Motor neuron (in vitro differentiated cells): ENCODE results near the gene SUGCT. TPM values are rescaled to one million over a fixed set of nuclear protein-coding genes. Genes with fewer than 3 reads are reported as not detected.
A peak's percentile ranks its signal among the peaks of the same experiment; 100 is the strongest.

ENCODE experiments used
- ATAC-seq, 8 experiments: fragments of 200-7000 bp; cut with Tn5 transposase; replicated peaks in 6 of 8; 2 replicates each; pipeline ENCODE4 v1.8.0; 2021; ENCODE audit warnings: mild to moderate bottlenecking in 8 of 8, moderate library complexity in 8 of 8
- H3K27ac ChIP-seq, 2 donors: fragments of 250-450 bp; sonication (Bioruptor Pico); 2 replicates each; pipeline ENCODE4 v1.9.0; 2021; ENCODE audit warnings: antibody characterized with exemption in 2 of 2, mild to moderate bottlenecking in 2 of 2, moderate library complexity in 1 of 2
- H3K4me1 ChIP-seq, 2 donors: fragments of 250-450 bp; sonication (Bioruptor Pico); replicated peaks in 1 of 2; 2 replicates each; pipeline ENCODE4 v1.6.1; 2021; ENCODE audit warnings: antibody characterized with exemption in 2 of 2, mild to moderate bottlenecking in 2 of 2, moderate library complexity in 1 of 2
- H3K4me3 ChIP-seq, 5 donors: fragments of 250-450 bp; sonication (Bioruptor Pico); 2 replicates each; pipeline ENCODE4 v1.9.0; 2021; ENCODE audit warnings: antibody characterized with exemption in 5 of 5, mild to moderate bottlenecking in 5 of 5, moderate library complexity in 4 of 5
- WGBS, 10 experiments: fragments of 450-650 bp; shearing (Covaris generic); methylation state at CpG; one replicate each; pipeline ENCODE4 v1.0.0; 2022; 5-methylcytosine and 5-hydroxymethylcytosine counted together
- in situ Hi-C, 9 experiments: fragments of 400-800 bp; cut with MboI; loops; one replicate each; pipeline ENCODE4 v1.15.0; 2021; ENCODE audit warnings: low sequenced_read_pairs in 9 of 9, low pct_unique_long_range_greater_than_20kb in 2 of 9; ENCODE audit not compliant: unreplicated experiment in 9 of 9
- total RNA-seq, 8 experiments: library from RNA; unstranded; fragments of 300-600 nt; gene quantifications; 2 replicates each; pipeline versions ENCODE4 v1.2.3 to v1.2.4, GENCODE V29; 2022

SUGCT gene
- total RNA-seq, 8 experiments from 2014 or later: 2.3 to 26.1 (median 4.2) TPM

- ATAC-seq: no peak
- in situ Hi-C loops: no loop called here
- H3K4me1 ChIP-seq: no peaks in the 10 kb centered on the region
- no peak overlapping the region for H3K4me3 ChIP-seq
- H3K27ac ChIP-seq: no peak overlapping the region
Observed at GRCh38 chr7:40842641-40843040, 707.8 kb downstream of the SUGCT start.

GRCh38 chr7:40843338-40843985 is 708.7 kb downstream of the SUGCT start:
- Histone ChIP-seq H3K4me1 (no peaks in the 10 kb centered on the region), H3K4me3 (no peak overlapping the region), H3K27ac (no peak overlapping the region)
- in situ Hi-C loops: no loop called here
- WGBS, 10 experiments: 59 to 100% (median 96%) methylated on average over 1 to 8 of the region's 8 CpGs; no CpG with 5 or more reads in 2 of the 10 experiments
- peak in 2 of 8 experiments; percentile 68 to 86 for ATAC-seq

GRCh38 chr7:40845943-40846342 is 711.1 kb downstream of the SUGCT start:
- in situ Hi-C loops: no loop called here
- WGBS, 10 experiments: 63 to 95% (median 72%) methylated on average over 2 to 6 of the region's 6 CpGs
- no peak for ATAC-seq
- H3K27ac ChIP-seq: no peak overlapping the region
- no peaks in the 10 kb centered on the region for H3K4me1 ChIP-seq
- no peak overlapping the region for H3K4me3 ChIP-seq

- no peak overlapping the region for H3K4me3 ChIP-seq
- H3K4me1 ChIP-seq: no peaks in the 10 kb centered on the region
- 57 to 100% (median 83%) methylated on average over 1 to 2 of the region's 2 CpGs; no CpG with 5 or more reads in 3 of the 10 experiments for WGBS, 10 experiments
- in situ Hi-C loops: no loop called here
- ATAC-seq: no peak
- H3K27ac ChIP-seq: no peak overlapping the region
Observed at GRCh38 chr7:40847921-40848320, 713.1 kb downstream of the SUGCT start.

- in situ Hi-C loops: no loop called here
- H3K4me1 ChIP-seq: no peaks in the 10 kb centered on the region
- H3K4me3 ChIP-seq: no peak overlapping the region
- ATAC-seq: no peak
- H3K27ac ChIP-seq: no peak overlapping the region
- 90 to 100% (median 100%) methylated on average over 2 to 3 of the region's 3 CpGs; no CpG with 5 or more reads in 4 of the 10 experiments for WGBS, 10 experiments
Observed at GRCh38 chr7:40848541-40849221, 713.9 kb downstream of the SUGCT start.

- in situ Hi-C loops: no loop called here
- H3K4me3 ChIP-seq: no peak overlapping the region
Observed at GRCh38 chr7:40850017-40850416, 715.2 kb downstream of the SUGCT start.

GRCh38 chr7:40851001-40851400 is 716.2 kb downstream of the SUGCT start:
- Histone ChIP-seq H3K27ac (no peak overlapping the region), H3K4me3 (no peak overlapping the region), H3K4me1 (no peaks in the 10 kb centered on the region)
- in situ Hi-C loops: no loop called here
- 72 to 100% (median 82%) methylated on average over 1 to 3 of the region's 3 CpGs; no CpG with 5 or more reads in 2 of the 10 experiments for WGBS, 10 experiments
- ATAC-seq: no peak

More at GRCh38 chr7:40850017-40850416, 715.2 kb downstream of the SUGCT start:
- Histone ChIP-seq H3K4me1 (no peaks in the 10 kb centered on the region), H3K27ac (no peak overlapping the region)
- 76 to 100% (median 97%) methylated on average over 1 to 3 of the region's 3 CpGs; no CpG with 5 or more reads in 6 of the 10 experiments for WGBS, 10 experiments
- no peak for ATAC-seq

- H3K27ac ChIP-seq: no peak overlapping the region
- 50 to 100% (median 80%) methylated on average over 1 to 2 of the region's 2 CpGs; no CpG with 5 or more reads in 1 of the 10 experiments for WGBS, 10 experiments
- no peak overlapping the region for H3K4me3 ChIP-seq
- in situ Hi-C loops: no loop called here
- H3K4me1 ChIP-seq: no peaks in the 10 kb centered on the region
- no peak for ATAC-seq
Observed at GRCh38 chr7:40859076-40859475, 724.3 kb downstream of the SUGCT start.

GRCh38 chr7:40859965-40860543 is 725.2 kb downstream of the SUGCT start:
- H3K4me3 ChIP-seq: no peak overlapping the region
- no peak for ATAC-seq
- 8 to 95% (median 78%) methylated on average over 1 to 12 of the region's 15 CpGs for WGBS, 10 experiments
- H3K27ac ChIP-seq: no peak overlapping the region
- in situ Hi-C loops: no loop called here
- no peaks in the 10 kb centered on the region for H3K4me1 ChIP-seq

GRCh38 chr7:40865441-40866233 is 730.8 kb downstream of the SUGCT start:
- H3K4me3 ChIP-seq: no peak overlapping the region
- H3K4me1 ChIP-seq: no peaks in the 10 kb centered on the region
- ATAC-seq: no peak
- 74 to 97% (median 85%) methylated on average over 2 to 9 of the region's 10 CpGs; no CpG with 5 or more reads in 1 of the 10 experiments for WGBS, 10 experiments
- in situ Hi-C loops: no loop called here
- no peak overlapping the region for H3K27ac ChIP-seq

- WGBS, 10 experiments: 33 to 70% (median 60%) methylated on average over 2 to 7 of the region's 10 CpGs; no CpG with 5 or more reads in 3 of the 10 experiments
- Histone ChIP-seq H3K4me3 (no peak overlapping the region), H3K27ac (no peak overlapping the region), H3K4me1 (no peaks in the 10 kb centered on the region)
- in situ Hi-C loops: no loop called here
- ATAC-seq: no peak
Observed at GRCh38 chr7:40866601-40867000, 731.8 kb downstream of the SUGCT start.

- Histone ChIP-seq H3K27ac (no peak overlapping the region), H3K4me3 (no peak overlapping the region), H3K4me1 (no peaks in the 10 kb centered on the region)
- in situ Hi-C loops: no loop called here
- no peak for ATAC-seq
Observed at GRCh38 chr7:40870108-40870507, 735.3 kb downstream of the SUGCT start.

GRCh38 chr7:40873248-40873647 is 738.4 kb downstream of the SUGCT start:
- ATAC-seq: peak in 3 of 8 experiments; percentile 32 to 92 (median 40)
- Histone ChIP-seq H3K4me1 (no peaks in the 10 kb centered on the region), H3K27ac (no peak overlapping the region), H3K4me3 (no peak overlapping the region)
- in situ Hi-C loops: no loop called here
- WGBS, 10 experiments: 14 to 100% (median 90%) methylated on average over 1 to 3 of the region's 3 CpGs
